Suprapubic skin (tissue), 4 donors: ENCODE data around the gene CREB5. TPM values are rescaled to one million over a fixed set of nuclear protein-coding genes. Genes with fewer than 3 reads are reported as not detected.

Source experiments
- DNase-seq, 2 donors: peaks; one replicate each; pipeline ENCODE4 v3.0.0-alpha.2; 2019; ENCODE audit warnings: low spot score in 2 of 2
- H3K27ac ChIP-seq: fragments of 200-600 bp; sonication (generic); one replicate; pipeline ENCODE4 v1.5.1; 2019
- H3K27me3 ChIP-seq: fragments of 200-600 bp; sonication (generic); one replicate; pipeline ENCODE4 v1.5.1; 2019
- H3K36me3 ChIP-seq: fragments of 200-600 bp; sonication (generic); one replicate; pipeline ENCODE4 v1.5.1; 2019
- H3K4me1 ChIP-seq: fragments of 200-600 bp; sonication (generic); one replicate; pipeline ENCODE4 v1.5.1; 2019
- H3K4me3 ChIP-seq: fragments of 200-600 bp; sonication (generic); one replicate; pipeline ENCODE4 v1.5.1; 2019; ENCODE audit warnings: mild to moderate bottlenecking
- H3K9me3 ChIP-seq: fragments of 200-600 bp; sonication (generic); one replicate; pipeline ENCODE4 v1.5.1; 2019
- EP300 ChIP-seq: sonication (generic); formaldehyde crosslinking; IDR thresholded peaks from one replicate; pipeline ENCODE4 v1.6.1; 2017; ENCODE audit warnings: antibody characterized with exemption
- POLR2A ChIP-seq, 2 donors: fragments of 450-650 bp; IDR thresholded peaks; one replicate each; pipeline ENCODE4 v1.6.1; 2017; ENCODE audit warnings: antibody characterized with exemption in 2 of 2, mild to moderate bottlenecking in 2 of 2, moderate library complexity in 2 of 2
- POLR2AphosphoS5 ChIP-seq, 3 donors: sonication (generic); formaldehyde crosslinking; IDR thresholded peaks; one replicate each; pipeline ENCODE4 v1.6.1; 2017; ENCODE audit warnings: antibody characterized with exemption in 3 of 3
- WGBS: methylation state at CpG from one replicate; pipeline ENCODE4 v1.1.5; 2018; 5-methylcytosine and 5-hydroxymethylcytosine counted together
- total RNA-seq, 4 donors: library from RNA; depleted of rRNA; stranded (reverse); fragments of >200 nt; gene quantifications; one replicate each; pipeline ENCODE4 v1.1.0, GENCODE V29; 2016
- TF ChIP-seq, protein P1 (sequence below), 2 donors: fragments of 200-600 bp in 1 of 2; fragments of 450-650 bp in 1 of 2; sonication (generic) in 1 of 2; IDR thresholded peaks; one replicate each; pipeline ENCODE4 v1.5.1; 2016 to 2019; ENCODE audit warnings: antibody characterized with exemption in 2 of 2, mild to moderate bottlenecking in 1 of 2, moderate library complexity in 1 of 2

The CREB5 gene
- total RNA-seq, 4 donors from 2014 or later, result 6.2 to 12.1 (median 10.0) TPM

- Histone ChIP-seq H3K9me3 (no peaks in the 10 kb centered on the region), H3K4me3 (no peak overlapping the region), H3K36me3 (no peaks in the 10 kb centered on the region), H3K4me1 (no peaks in the 10 kb centered on the region), H3K27me3 (no peaks in the 10 kb centered on the region), H3K27ac (no peak overlapping the region)
- 82% methylated on average over 4 of the region's 4 CpGs for WGBS
- TF ChIP-seq POLR2A (IDR thresholded peaks at IDR 0.05) (no peak), EP300 (no peak), POLR2AphosphoS5 (IDR thresholded peaks at IDR 0.05) (no peak)
- TF ChIP-seq, protein P1, sequence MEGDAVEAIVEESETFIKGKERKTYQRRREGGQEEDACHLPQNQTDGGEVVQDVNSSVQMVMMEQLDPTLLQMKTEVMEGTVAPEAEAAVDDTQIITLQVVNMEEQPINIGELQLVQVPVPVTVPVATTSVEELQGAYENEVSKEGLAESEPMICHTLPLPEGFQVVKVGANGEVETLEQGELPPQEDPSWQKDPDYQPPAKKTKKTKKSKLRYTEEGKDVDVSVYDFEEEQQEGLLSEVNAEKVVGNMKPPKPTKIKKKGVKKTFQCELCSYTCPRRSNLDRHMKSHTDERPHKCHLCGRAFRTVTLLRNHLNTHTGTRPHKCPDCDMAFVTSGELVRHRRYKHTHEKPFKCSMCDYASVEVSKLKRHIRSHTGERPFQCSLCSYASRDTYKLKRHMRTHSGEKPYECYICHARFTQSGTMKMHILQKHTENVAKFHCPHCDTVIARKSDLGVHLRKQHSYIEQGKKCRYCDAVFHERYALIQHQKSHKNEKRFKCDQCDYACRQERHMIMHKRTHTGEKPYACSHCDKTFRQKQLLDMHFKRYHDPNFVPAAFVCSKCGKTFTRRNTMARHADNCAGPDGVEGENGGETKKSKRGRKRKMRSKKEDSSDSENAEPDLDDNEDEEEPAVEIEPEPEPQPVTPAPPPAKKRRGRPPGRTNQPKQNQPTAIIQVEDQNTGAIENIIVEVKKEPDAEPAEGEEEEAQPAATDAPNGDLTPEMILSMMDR (IDR thresholded peaks at IDR 0.05), result no peak
- no peak for DNase-seq
Observed at GRCh38 chr7:28448708-28449107, 36.4 kb downstream of the CREB5 start.

- Histone ChIP-seq H3K27me3 (no peaks in the 10 kb centered on the region), H3K4me3 (no peak overlapping the region), H3K27ac (no peak overlapping the region), H3K4me1 (no peaks in the 10 kb centered on the region), H3K9me3 (no peaks in the 10 kb centered on the region), H3K36me3 (no peaks in the 10 kb centered on the region)
- WGBS, result 94% methylated on average over 2 of the region's 2 CpGs
- no peak for DNase-seq
- TF ChIP-seq, protein P1 (IDR thresholded peaks at IDR 0.05), result no peak
- TF ChIP-seq POLR2AphosphoS5 (IDR thresholded peaks at IDR 0.05) (no peak), EP300 (no peak), POLR2A (IDR thresholded peaks at IDR 0.05) (no peak)
Observed at GRCh38 chr7:28452681-28453080, 40.4 kb downstream of the CREB5 start.

- DNase-seq, result no peak
- H3K27me3 ChIP-seq, result no peaks in the 10 kb centered on the region
- TF ChIP-seq, protein P1 (IDR thresholded peaks at IDR 0.05), result no peak
- TF ChIP-seq POLR2A (IDR thresholded peaks at IDR 0.05) (no peak), POLR2AphosphoS5 (IDR thresholded peaks at IDR 0.05) (no peak), EP300 (no peak)
- WGBS, result 91% methylated on average over 5 of the region's 5 CpGs
- H3K4me3 ChIP-seq, result no peak overlapping the region
- H3K9me3 ChIP-seq, result no peaks in the 10 kb centered on the region
- no peak overlapping the region for H3K27ac ChIP-seq
- H3K36me3 ChIP-seq, result no peaks in the 10 kb centered on the region
- no peaks in the 10 kb centered on the region for H3K4me1 ChIP-seq
Observed at GRCh38 chr7:28455486-28455885, 43.2 kb downstream of the CREB5 start.

DNA sequence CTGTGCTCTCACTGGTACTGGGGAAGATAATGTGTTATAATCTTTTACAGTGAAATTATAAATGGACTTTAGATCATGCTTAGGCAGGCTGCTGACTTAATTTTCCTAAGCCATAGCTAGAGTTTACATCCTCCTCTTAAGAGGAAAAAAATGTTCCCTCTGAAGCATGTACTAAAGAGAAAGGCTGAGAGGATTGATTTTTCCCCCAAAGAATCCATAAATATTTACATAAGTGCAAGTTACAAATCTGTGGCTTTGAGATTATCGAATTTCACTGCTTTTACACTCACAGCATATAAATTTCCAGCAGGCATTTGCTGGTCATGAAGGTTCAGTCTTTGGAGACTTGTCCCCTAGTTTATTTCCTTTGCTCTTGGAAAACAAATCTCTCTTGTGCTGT lies 43.7 kb downstream of the CREB5 start:
- 68% methylated on average over 1 of the region's 1 CpG for WGBS
- no peaks in the 10 kb centered on the region for H3K27me3 ChIP-seq
- TF ChIP-seq, protein P1 (IDR thresholded peaks at IDR 0.05), result no peak
- TF ChIP-seq POLR2AphosphoS5 (IDR thresholded peaks at IDR 0.05), result no peak
- TF ChIP-seq POLR2A (IDR thresholded peaks at IDR 0.05), result no peak
- TF ChIP-seq EP300, result no peak

DNA sequence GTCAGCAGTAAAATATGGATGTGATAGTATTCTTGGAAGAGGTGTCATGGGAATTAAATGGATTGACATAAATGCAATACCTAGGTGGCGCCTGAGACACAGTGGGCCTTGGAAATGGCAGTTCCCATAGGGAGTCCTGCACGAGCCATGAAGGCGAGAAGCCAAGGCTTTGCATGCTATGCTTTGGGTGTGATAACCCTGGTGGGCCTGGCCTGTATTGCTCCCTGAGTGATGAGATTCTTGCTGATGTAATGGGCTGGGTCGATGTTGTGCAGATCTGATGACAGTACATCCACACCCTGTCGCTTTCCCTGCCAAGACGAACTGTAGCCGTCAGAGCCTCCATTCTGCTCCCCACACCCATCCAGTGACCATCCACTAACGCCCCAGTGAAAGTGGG lies 46.4 kb downstream of the CREB5 start:
- H3K9me3 ChIP-seq, result no peaks in the 10 kb centered on the region
- 82% methylated on average over 8 of the region's 8 CpGs for WGBS
- peak in 1 of 2 donors; percentile 64 for DNase-seq
- no peak overlapping the region for H3K4me3 ChIP-seq
- no peaks in the 10 kb centered on the region for H3K4me1 ChIP-seq
- H3K36me3 ChIP-seq, result no peaks in the 10 kb centered on the region
- no peak for TF ChIP-seq EP300
- TF ChIP-seq, protein P1 (IDR thresholded peaks at IDR 0.05), result no peak
- TF ChIP-seq POLR2A (IDR thresholded peaks at IDR 0.05), result no peak
- no peak for TF ChIP-seq POLR2AphosphoS5 (IDR thresholded peaks at IDR 0.05)
- H3K27me3 ChIP-seq, result no peaks in the 10 kb centered on the region
- no peak overlapping the region for H3K27ac ChIP-seq

More for the DNA sequence above, 43.7 kb downstream of the CREB5 start:
- H3K4me1 ChIP-seq, result no peaks in the 10 kb centered on the region
- DNase-seq, result no peak
- no peaks in the 10 kb centered on the region for H3K9me3 ChIP-seq
- no peak overlapping the region for H3K4me3 ChIP-seq
- no peak overlapping the region for H3K27ac ChIP-seq
- H3K36me3 ChIP-seq, result no peaks in the 10 kb centered on the region
